ENCODE results near the gene SLC35F4. TPM values are rescaled to one million over a fixed set of nuclear protein-coding genes. Genes with fewer than 3 reads are reported as not detected.
A peak's percentile ranks its signal among the peaks of the same experiment; 100 is the strongest.
"Not testable (repeated sequence)": the region's sequence is repeated elsewhere in the genome, so short reads cannot be mapped to it uniquely, and the experiment has no call there.

SLC35F4 gene
- total RNA-seq, 1 experiment from 2014 or later: not detected

GRCh38 chr14:57809808-57810207, 56.1 kb downstream of the SLC35F4 start:
- DNase-seq (ENCODE audit: low read depth): no peak

GRCh38 chr14:57797160-57797559, 68.7 kb downstream of the SLC35F4 start:
- DNase-seq (ENCODE audit: low read depth): no peak

- DNase-seq (ENCODE audit: low read depth): no peak
These were observed 69.3 kb downstream of the SLC35F4 start for GRCh38 chr14:57796556-57796955.

DNA sequence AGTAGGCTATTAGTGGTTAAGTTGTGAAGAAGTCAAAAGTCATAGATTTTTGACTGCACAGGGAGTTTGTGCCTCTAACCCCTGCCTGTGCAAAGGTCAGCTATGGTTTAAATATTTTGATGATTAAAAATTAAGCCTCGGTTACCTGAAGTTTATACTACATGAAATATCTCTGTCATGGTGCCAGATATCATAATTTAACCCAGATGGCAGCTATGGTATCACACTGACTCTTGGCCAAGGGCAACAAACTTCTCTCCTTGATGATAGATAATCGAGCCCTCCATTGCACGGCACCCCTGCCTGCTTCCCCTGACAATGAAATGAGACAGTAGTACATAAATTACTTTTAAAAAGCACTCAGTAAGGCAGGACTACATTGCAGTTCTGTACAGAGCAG, 80.8 kb downstream of the SLC35F4 start:
- DNase-seq (ENCODE audit: low read depth): no peak

DNA sequence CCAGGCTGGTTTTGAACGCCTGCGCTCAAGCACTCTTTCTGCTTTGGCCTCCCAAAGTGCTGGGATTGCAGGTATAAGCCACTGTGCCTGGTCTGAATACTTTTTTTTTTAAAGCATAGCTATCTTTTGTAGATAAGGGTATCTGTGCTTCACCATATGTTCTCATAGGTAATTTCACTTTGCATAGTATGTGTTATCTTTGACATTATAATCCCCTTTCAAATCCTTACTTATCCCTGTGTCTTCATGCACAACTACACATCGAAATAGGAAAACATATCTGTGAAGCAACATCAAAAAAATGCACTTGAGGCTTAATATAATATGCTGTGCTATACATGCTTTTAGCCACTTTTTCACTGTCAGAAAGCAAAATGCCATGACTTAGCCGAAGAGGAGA, 94.1 kb downstream of the SLC35F4 start:
- DNase-seq (ENCODE audit: low read depth): no peak

DNA sequence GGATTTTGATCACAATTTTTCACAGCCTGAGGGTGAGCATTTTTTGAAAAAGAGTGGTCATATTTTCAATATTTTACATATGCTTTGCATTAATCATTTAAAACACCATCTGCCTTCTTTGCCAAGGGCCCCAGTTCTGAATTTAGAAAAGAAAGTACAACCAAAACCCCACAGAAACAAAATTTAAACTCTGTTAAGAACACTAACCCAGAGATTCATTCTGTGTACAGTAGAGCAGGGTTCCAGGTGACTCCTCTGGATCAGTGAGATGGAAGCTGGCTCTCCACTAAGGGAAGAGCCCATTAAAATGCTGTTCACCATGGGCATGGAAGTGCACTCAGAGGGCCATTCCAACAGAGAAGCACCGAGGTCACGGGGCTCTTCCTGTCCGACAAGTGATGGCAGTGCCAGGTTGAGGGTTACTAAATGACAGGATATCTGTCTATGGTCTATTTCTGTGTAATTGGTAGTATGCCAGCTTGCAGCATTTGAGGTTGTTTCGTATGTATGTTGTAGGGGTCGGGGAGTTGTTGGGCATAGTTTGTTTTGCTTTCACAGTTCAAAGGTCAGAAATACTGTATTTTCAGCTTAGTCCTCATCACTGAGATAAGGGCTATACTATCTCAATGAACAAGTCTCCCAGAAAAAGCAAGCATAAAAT, 95.9 kb downstream of the SLC35F4 start:
- DNase-seq (ENCODE audit: low read depth): no peak

DNA sequence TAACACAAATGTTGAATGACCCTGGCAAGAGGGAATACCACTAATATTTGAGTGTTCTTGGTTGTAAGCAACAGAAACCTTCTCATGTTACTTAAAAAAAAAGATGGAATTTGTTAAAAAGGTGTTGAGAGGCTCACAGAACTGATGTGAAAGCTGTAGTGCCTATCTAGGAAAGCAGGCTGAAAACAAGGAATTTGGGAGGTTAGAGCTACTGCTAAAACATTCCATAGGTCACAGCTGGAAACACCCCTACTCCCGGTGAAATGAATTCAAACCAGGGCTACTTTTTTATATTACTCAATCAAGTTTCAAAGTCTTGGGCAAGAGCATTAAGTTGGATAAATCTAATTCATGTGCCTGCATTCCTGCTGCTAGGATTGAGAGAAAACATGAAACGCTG, 104.1 kb downstream of the SLC35F4 start:
- no peak for DNase-seq (ENCODE audit: low read depth)

- no peak for DNase-seq (ENCODE audit: low read depth)
These were observed 105.0 kb downstream of the SLC35F4 start for GRCh38 chr14:57760896-57761295.

DNA sequence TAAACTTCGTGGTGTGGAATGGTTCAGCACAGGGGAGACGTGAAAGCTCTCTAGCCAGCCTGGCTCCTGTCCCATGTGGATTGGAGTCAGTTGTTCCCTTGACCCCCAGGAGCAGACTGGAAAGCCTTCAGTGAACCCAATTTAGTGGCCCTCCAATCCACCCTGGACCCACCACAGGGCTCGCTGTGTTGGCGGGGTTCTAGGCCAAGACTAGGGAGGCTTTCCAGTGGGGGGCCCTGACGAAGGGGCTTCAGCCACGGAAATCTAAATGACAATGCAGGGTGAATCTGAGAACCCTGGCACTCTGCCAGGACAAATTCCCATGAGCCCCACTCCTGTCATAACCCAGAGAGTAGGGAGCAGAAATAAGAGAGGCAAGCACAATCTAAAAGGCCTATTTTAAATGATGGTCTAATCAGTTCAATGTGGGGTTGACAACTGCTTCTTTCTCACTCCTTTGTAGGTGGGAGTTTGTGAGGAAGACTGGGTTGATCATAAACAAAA, 110.8 kb downstream of the SLC35F4 start:
- DNase-seq (ENCODE audit: low read depth): no peak

- no peak for DNase-seq (ENCODE audit: low read depth)
These were observed 111.4 kb downstream of the SLC35F4 start for GRCh38 chr14:57754527-57754926.

DNA sequence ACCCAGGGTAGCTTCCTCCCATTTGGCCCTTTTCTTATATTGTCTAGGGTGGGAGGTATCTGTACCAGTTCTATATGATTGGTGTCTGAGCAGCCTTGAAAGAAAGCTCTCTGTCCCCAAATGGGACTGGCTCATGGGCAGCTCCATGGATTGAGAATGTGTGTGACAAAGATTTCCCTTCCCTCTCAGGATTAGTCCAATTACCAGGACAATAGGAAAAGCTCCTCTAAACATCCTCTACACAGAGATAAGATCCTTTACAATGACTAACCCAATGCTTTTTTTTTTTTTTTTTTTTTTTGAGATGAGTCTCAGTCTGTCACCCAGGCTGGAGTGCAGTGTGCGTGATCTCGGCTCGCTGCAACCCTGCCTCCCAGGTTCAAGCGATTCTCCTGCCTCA, 112.1 kb downstream of the SLC35F4 start:
- no peak for DNase-seq (ENCODE audit: low read depth)

DNA sequence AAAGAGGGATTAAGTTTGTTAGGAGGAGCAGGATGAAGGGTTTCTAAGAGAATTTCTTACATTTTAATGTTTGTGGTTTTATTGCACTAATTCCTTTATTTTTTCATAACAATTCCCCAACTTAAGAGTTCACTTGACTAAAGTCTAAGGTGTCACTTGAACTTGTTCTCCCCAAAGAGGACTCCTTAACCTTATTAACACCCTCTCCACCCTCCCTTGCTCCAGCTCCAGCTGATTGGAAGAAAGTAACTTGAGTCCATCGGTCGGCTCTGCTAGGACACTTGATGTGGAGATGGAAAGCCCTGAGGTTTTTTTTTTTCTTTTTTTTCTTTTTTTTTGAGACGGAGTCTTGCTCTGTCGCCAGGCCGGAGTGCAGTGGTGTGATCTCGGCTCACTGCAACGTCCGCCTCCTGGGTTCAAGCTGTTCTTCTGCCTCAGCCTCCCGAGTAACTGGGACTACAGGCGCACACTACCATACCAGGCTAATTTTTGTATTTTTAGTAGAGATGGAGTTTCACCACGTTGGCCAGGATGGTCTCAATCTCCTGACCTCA, 113.7 kb downstream of the SLC35F4 start:
- DNase-seq (ENCODE audit: low read depth): not testable (repeated sequence)

- DNase-seq (ENCODE audit: low read depth): no peak
These were observed 114.5 kb downstream of the SLC35F4 start for GRCh38 chr14:57751400-57751799.

DNA sequence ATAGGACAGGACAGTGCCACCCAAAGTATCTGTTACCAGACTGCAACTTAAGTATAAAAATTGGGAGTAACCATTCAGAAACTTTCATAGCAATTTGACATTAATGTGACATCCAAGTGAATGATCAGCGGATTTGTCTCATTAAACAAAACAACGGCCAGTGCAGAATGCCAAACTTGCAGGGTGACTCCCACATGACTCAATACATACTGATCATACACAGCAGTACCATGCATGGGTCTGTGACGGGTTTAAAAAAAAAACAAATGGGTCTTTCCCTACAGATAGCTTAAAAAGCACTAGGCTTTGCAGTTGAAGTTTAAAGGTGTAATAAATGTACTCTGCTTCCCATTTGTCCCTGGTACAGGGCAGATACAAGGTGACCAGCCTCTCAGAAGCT, 116.6 kb downstream of the SLC35F4 start:
- peak; percentile 56 for DNase-seq (ENCODE audit: low read depth)

GRCh38 chr14:57748279-57748678, 117.6 kb downstream of the SLC35F4 start:
- no peak for DNase-seq (ENCODE audit: low read depth)

DNA sequence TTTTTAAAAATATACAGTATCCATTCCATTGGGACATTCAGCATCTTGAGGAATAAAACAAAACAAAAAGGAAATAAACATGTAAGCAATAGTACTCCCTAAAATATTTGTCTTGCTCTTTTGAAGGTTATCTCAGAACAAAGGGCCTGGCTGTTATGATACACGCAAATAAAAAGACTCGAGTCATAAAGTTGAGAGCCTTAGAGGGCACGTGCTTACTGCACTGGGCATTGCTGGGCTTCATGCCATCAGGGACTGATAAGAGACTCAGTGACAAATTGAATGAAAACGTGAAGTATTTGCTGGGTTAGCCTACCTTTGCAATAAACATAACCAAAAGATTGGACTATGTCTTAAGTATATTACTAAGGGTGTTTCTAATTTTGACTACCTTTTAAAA, 118.9 kb downstream of the SLC35F4 start:
- DNase-seq (ENCODE audit: low read depth): peak; percentile 39

- DNase-seq (ENCODE audit: low read depth): no peak
These were observed 119.3 kb downstream of the SLC35F4 start for GRCh38 chr14:57746563-57746962.

- no peak for DNase-seq (ENCODE audit: low read depth)
These were observed 126.4 kb downstream of the SLC35F4 start for GRCh38 chr14:57739516-57739915.

GRCh38 chr14:57737598-57737997, 128.3 kb downstream of the SLC35F4 start:
- DNase-seq (ENCODE audit: low read depth): no peak

DNA sequence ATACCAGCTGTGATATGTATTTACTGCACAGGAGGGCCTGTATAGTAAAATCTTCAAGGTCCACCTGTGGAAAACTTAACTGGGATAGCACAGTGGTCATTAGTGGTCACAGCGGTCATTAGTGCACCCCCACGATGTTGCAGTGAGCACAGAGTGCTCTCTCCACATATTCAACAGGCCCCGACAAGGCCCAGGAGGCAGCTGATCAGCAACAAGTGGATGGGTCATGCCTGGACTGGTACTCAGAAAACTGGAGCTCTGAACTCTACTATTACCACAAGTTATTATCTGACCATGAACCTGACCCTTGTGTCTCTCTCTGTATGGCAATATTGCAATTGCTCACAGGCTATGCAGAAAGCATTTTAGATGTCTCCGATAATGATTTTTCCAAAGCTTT, 129.5 kb downstream of the SLC35F4 start:
- DNase-seq (ENCODE audit: low read depth): no peak

- DNase-seq (ENCODE audit: low read depth): no peak
These were observed 130.6 kb downstream of the SLC35F4 start for GRCh38 chr14:57735276-57735675.

GRCh38 chr14:57732463-57733285, 133.2 kb downstream of the SLC35F4 start:
- DNase-seq (ENCODE audit: low read depth): peak; percentile 50

Data from Daoy (cell line).